ENCODE results near the gene ALG14. TPM values are rescaled to one million over a fixed set of nuclear protein-coding genes. Genes with fewer than 3 reads are reported as not detected.
"Not testable (repeated sequence)": the region's sequence is repeated elsewhere in the genome, so short reads cannot be mapped to it uniquely, and the experiment has no call there.

Gene ALG14
- total and polyA plus RNA-seq, 4 donors, result 0.50 to 3.2 (median 1.8) TPM

GRCh38 chr1:95029532-95029931 is 43.2 kb downstream of the ALG14 start:
- H3K36me3 ChIP-seq (ENCODE audit: control insufficient read depth in 1 of 2, insufficient read depth in 2 of 2, low read length in 1 of 2), result no peaks in the 10 kb centered on the region
- no peak for ATAC-seq (ENCODE audit: low FRiP score)
- no peak overlapping the region for H3K27ac ChIP-seq (ENCODE audit: low read depth in 1 of 2, low read length in 2 of 2)
- no peaks in the 10 kb centered on the region for H3K27me3 ChIP-seq (ENCODE audit: control insufficient read depth in 1 of 2, insufficient read depth in 2 of 2, low read length in 1 of 2)
- H3K4me3 ChIP-seq (ENCODE audit: low read length in 2 of 2), result no peak overlapping the region
- intact Hi-C loops (cut with DNase I), result no loop called here
- peaks cover 2 to 3% of the 10 kb centered on the region in 2 donors for H3K4me1 ChIP-seq (ENCODE audit: control insufficient read depth in 1 of 2, insufficient read depth in 2 of 2, low read length in 2 of 2)
- no peaks in the 10 kb centered on the region for H3K9me3 ChIP-seq (ENCODE audit: control insufficient read depth, low read length)
- no peak for DNase-seq

GRCh38 chr1:95028954-95029353 is 43.8 kb downstream of the ALG14 start:
- H3K4me1 ChIP-seq (ENCODE audit: control insufficient read depth in 1 of 2, insufficient read depth in 2 of 2, low read length in 2 of 2), result peaks cover 3% of the 10 kb centered on the region in 2 donors
- intact Hi-C loops (cut with DNase I), result no loop called here
- H3K9me3 ChIP-seq (ENCODE audit: control insufficient read depth, low read length), result no peaks in the 10 kb centered on the region
- ATAC-seq (ENCODE audit: low FRiP score) (no peak), DNase-seq (no peak)
- no peaks in the 10 kb centered on the region for H3K27me3 ChIP-seq (ENCODE audit: control insufficient read depth in 1 of 2, insufficient read depth in 2 of 2, low read length in 1 of 2)
- H3K27ac ChIP-seq (ENCODE audit: low read depth in 1 of 2, low read length in 2 of 2), result no peak overlapping the region
- no peaks in the 10 kb centered on the region for H3K36me3 ChIP-seq (ENCODE audit: control insufficient read depth in 1 of 2, insufficient read depth in 2 of 2, low read length in 1 of 2)
- no peak overlapping the region for H3K4me3 ChIP-seq (ENCODE audit: low read length in 2 of 2)

GRCh38 chr1:95027046-95027445 is 45.7 kb downstream of the ALG14 start:
- Histone ChIP-seq H3K9me3 (ENCODE audit: control insufficient read depth, low read length) (no peaks in the 10 kb centered on the region), H3K4me1 (ENCODE audit: control insufficient read depth in 1 of 2, insufficient read depth in 2 of 2, low read length in 2 of 2) (peaks cover 6 to 8% of the 10 kb centered on the region in 2 donors), H3K27me3 (ENCODE audit: control insufficient read depth in 1 of 2, insufficient read depth in 2 of 2, low read length in 1 of 2) (no peaks in the 10 kb centered on the region), H3K4me3 (ENCODE audit: low read length in 2 of 2) (no peak overlapping the region), H3K27ac (ENCODE audit: low read depth in 1 of 2, low read length in 2 of 2) (no peak overlapping the region), H3K36me3 (ENCODE audit: control insufficient read depth in 1 of 2, insufficient read depth in 2 of 2, low read length in 1 of 2) (no peaks in the 10 kb centered on the region)
- DNase-seq (no peak), ATAC-seq (ENCODE audit: low FRiP score) (no peak)
- 41 to 51% methylated on average over 4 of the region's 4 CpGs for WGBS, 2 donors
- intact Hi-C loops (cut with DNase I), result no loop called here

GRCh38 chr1:95023399-95024043 is 49.2 kb downstream of the ALG14 start:
- H3K27me3 ChIP-seq (ENCODE audit: control insufficient read depth in 1 of 2, insufficient read depth in 2 of 2, low read length in 1 of 2), result no peaks in the 10 kb centered on the region
- ATAC-seq (ENCODE audit: low FRiP score) (peak; percentile 68), DNase-seq (no peak)
- no peaks in the 10 kb centered on the region for H3K36me3 ChIP-seq (ENCODE audit: control insufficient read depth in 1 of 2, insufficient read depth in 2 of 2, low read length in 1 of 2)
- H3K27ac ChIP-seq (ENCODE audit: low read depth in 1 of 2, low read length in 2 of 2), result peak overlapping the region in 1 of 2 donors; percentile 76
- H3K4me1 ChIP-seq (ENCODE audit: control insufficient read depth in 1 of 2, insufficient read depth in 2 of 2, low read length in 2 of 2), result peaks cover 5 to 9% of the 10 kb centered on the region in 2 donors
- intact Hi-C loops (cut with DNase I), result loop anchor here (2.0 to 5.0 kb wide), 3 partner anchors 17 to 161 kb away; partner anchors contain the start of gene CNN3 (in 2 of the 2)
- H3K9me3 ChIP-seq (ENCODE audit: control insufficient read depth, low read length), result no peaks in the 10 kb centered on the region
- WGBS, 2 donors, result 27 to 30% methylated on average over 3 of the region's 3 CpGs
- H3K4me3 ChIP-seq (ENCODE audit: low read length in 2 of 2), result no peak overlapping the region

- H3K27ac ChIP-seq (ENCODE audit: low read depth in 1 of 2, low read length in 2 of 2), result peak overlapping the region in 1 of 2 donors; percentile 57
- no peak for ATAC-seq (ENCODE audit: low FRiP score)
- no peak overlapping the region for H3K4me3 ChIP-seq (ENCODE audit: low read length in 2 of 2)
- no peaks in the 10 kb centered on the region for H3K36me3 ChIP-seq (ENCODE audit: control insufficient read depth in 1 of 2, insufficient read depth in 2 of 2, low read length in 1 of 2)
- intact Hi-C loops (cut with DNase I), result loop anchor here (5.0 kb wide), 2 partner anchors 95 to 160 kb away; partner anchors contain the start of gene CNN3 (in 2 of the 2)
- no peaks in the 10 kb centered on the region for H3K27me3 ChIP-seq (ENCODE audit: control insufficient read depth in 1 of 2, insufficient read depth in 2 of 2, low read length in 1 of 2)
- no peaks in the 10 kb centered on the region for H3K9me3 ChIP-seq (ENCODE audit: control insufficient read depth, low read length)
- no peak for DNase-seq
- H3K4me1 ChIP-seq (ENCODE audit: control insufficient read depth in 1 of 2, insufficient read depth in 2 of 2, low read length in 2 of 2), result peaks cover 5 to 10% of the 10 kb centered on the region in 2 donors
Observed at GRCh38 chr1:95022644-95022926, 50.2 kb downstream of the ALG14 start.

GRCh38 chr1:95021805-95022643 is 50.7 kb downstream of the ALG14 start:
- Histone ChIP-seq H3K4me3 (ENCODE audit: low read length in 2 of 2) (peak overlapping the region in 1 of 2 donors; percentile 58), H3K36me3 (ENCODE audit: control insufficient read depth in 1 of 2, insufficient read depth in 2 of 2, low read length in 1 of 2) (no peaks in the 10 kb centered on the region), H3K9me3 (ENCODE audit: control insufficient read depth, low read length) (no peaks in the 10 kb centered on the region), H3K4me1 (ENCODE audit: control insufficient read depth in 1 of 2, insufficient read depth in 2 of 2, low read length in 2 of 2) (peaks cover 5 to 10% of the 10 kb centered on the region in 2 donors), H3K27ac (ENCODE audit: low read depth in 1 of 2, low read length in 2 of 2) (peak overlapping the region; percentile 92 to 93), H3K27me3 (ENCODE audit: control insufficient read depth in 1 of 2, insufficient read depth in 2 of 2, low read length in 1 of 2) (no peaks in the 10 kb centered on the region)
- WGBS, 2 donors, result 7 to 16% methylated on average over 7 of the region's 7 CpGs
- intact Hi-C loops (cut with DNase I), result loop anchor here (5.0 kb wide), 2 partner anchors 95 to 160 kb away; partner anchors contain the start of gene CNN3 (in 2 of the 2)
- ATAC-seq (ENCODE audit: low FRiP score) (peak; percentile 38), DNase-seq (no peak)

GRCh38 chr1:95021119-95021518 is 51.6 kb downstream of the ALG14 start:
- Histone ChIP-seq H3K9me3 (ENCODE audit: control insufficient read depth, low read length) (no peaks in the 10 kb centered on the region), H3K27me3 (ENCODE audit: control insufficient read depth in 1 of 2, insufficient read depth in 2 of 2, low read length in 1 of 2) (no peaks in the 10 kb centered on the region), H3K4me1 (ENCODE audit: control insufficient read depth in 1 of 2, insufficient read depth in 2 of 2, low read length in 2 of 2) (peaks cover 5 to 12% of the 10 kb centered on the region in 2 donors), H3K36me3 (ENCODE audit: control insufficient read depth in 1 of 2, insufficient read depth in 2 of 2, low read length in 1 of 2) (no peaks in the 10 kb centered on the region), H3K4me3 (ENCODE audit: low read length in 2 of 2) (no peak overlapping the region), H3K27ac (ENCODE audit: low read depth in 1 of 2, low read length in 2 of 2) (peak overlapping the region in 1 of 2 donors; percentile 93)
- ATAC-seq (ENCODE audit: low FRiP score) (no peak), DNase-seq (no peak)
- intact Hi-C loops (cut with DNase I), result loop anchor here (5.0 kb wide), 2 partner anchors 94 to 159 kb away; partner anchors contain the start of gene CNN3 (in 2 of the 2)
- 7 to 13% methylated on average over 4 of the region's 4 CpGs for WGBS, 2 donors

- intact Hi-C loops (cut with DNase I), result loop anchor here in 1 of 2 donors (5.0 kb wide), 1 partner anchor 42 kb away; no protein-coding TSS in a partner anchor
- H3K27ac ChIP-seq (ENCODE audit: low read depth in 1 of 2, low read length in 2 of 2); H3K36me3 ChIP-seq (ENCODE audit: control insufficient read depth in 1 of 2, insufficient read depth in 2 of 2, low read length in 1 of 2); H3K27me3 ChIP-seq (ENCODE audit: control insufficient read depth in 1 of 2, insufficient read depth in 2 of 2, low read length in 1 of 2); ATAC-seq (ENCODE audit: low FRiP score); H3K4me3 ChIP-seq (ENCODE audit: low read length in 2 of 2); DNase-seq; H3K9me3 ChIP-seq (ENCODE audit: control insufficient read depth, low read length); H3K4me1 ChIP-seq (ENCODE audit: control insufficient read depth in 1 of 2, insufficient read depth in 2 of 2, low read length in 2 of 2): not testable (repeated sequence)
- 85 to 86% methylated on average over 6 of the region's 6 CpGs for WGBS, 2 donors
Observed at GRCh38 chr1:95019466-95019865, 53.3 kb downstream of the ALG14 start.

Measured in aorta (tissue), 5 donors.